B cell (primary cell): ENCODE results near the gene SUMO2. TPM values are rescaled to one million over a fixed set of nuclear protein-coding genes. Genes with fewer than 3 reads are reported as not detected.

Source experiments
- ATAC-seq: fragments of 200-7000 bp; cut with Tn5 transposase; one replicate; pipeline ENCODE4 v1.10.0; 2021; ENCODE audit warnings: low read depth, mild to moderate bottlenecking, moderate number of reproducible peaks, moderate library complexity
- CTCF ChIA-PET: fragments of 350-600 bp; sonication (Branson Sonifier 250); formaldehyde crosslinking; loops from one replicate; lab custom pipeline; 2021; ENCODE audit warnings: antibody characterized with exemption, inconsistent platforms; lab: Charles Lee
- POLR2A ChIA-PET: fragments of 350-600 bp; sonication (Branson Sonifier 250); formaldehyde crosslinking; loops from one replicate; lab custom pipeline; 2021; ENCODE audit warnings: antibody characterized with exemption; lab: Charles Lee
- DNase-seq: peaks from one replicate; pipeline ENCODE4 v3.0.0; 2013
- H2AFZ ChIP-seq: 2 replicates; pipeline ENCODE4 v1.6.1; 2012; ENCODE audit warnings: mild to moderate bottlenecking, low read depth, low read length; ENCODE audit not compliant: insufficient read depth, poor library complexity, severe bottlenecking
- H3K27ac ChIP-seq, 2 donors: 1 replicate in 1 of 2; 2 replicates in 1 of 2; pipeline ENCODE4 v1.5.1; 2012 to 2013; ENCODE audit warnings: low read length in 2 of 2, mild to moderate bottlenecking in 2 of 2, moderate library complexity in 1 of 2
- H3K27me3 ChIP-seq, 4 experiments: fragments of 200-600 bp in 1 of 4; sonication (generic) in 1 of 4; replicated peaks in 1 of 4; 1 replicate in 2 of 4; 2 replicates in 2 of 4; pipeline versions ENCODE4 v1.6.1 to v1.7.0; 2013 to 2016; ENCODE audit warnings: low read length in 3 of 4, mild to moderate bottlenecking in 2 of 4, mixed read lengths in 1 of 4, moderate library complexity in 1 of 4; ENCODE audit not compliant: insufficient read depth in 4 of 4, control insufficient read depth in 3 of 4; ENCODE audit errors: control extremely low read depth in 1 of 4
- H3K36me3 ChIP-seq, 2 experiments: replicated peaks in 1 of 2; 1 replicate in 1 of 2; 2 replicates in 1 of 2; pipeline versions ENCODE4 v1.6.1 to v1.7.1; 2013; ENCODE audit warnings: low read length in 1 of 2; ENCODE audit not compliant: insufficient read depth in 2 of 2, control insufficient read depth in 1 of 2; ENCODE audit errors: control extremely low read depth in 1 of 2, extremely low read depth in 1 of 2
- H3K4me1 ChIP-seq, 2 donors: fragments of 200-600 bp in 1 of 2; sonication (generic) in 1 of 2; 1 replicate in 1 of 2; 2 replicates in 1 of 2; pipeline versions ENCODE4 v1.5.1 to v1.6.1; 2013 to 2017; ENCODE audit warnings: low read length in 2 of 2; ENCODE audit not compliant: control insufficient read depth in 2 of 2, insufficient read depth in 2 of 2
- H3K4me2 ChIP-seq: replicated peaks from 2 replicates; pipeline ENCODE3; 2012; ENCODE audit warnings: mild to moderate bottlenecking, low read depth, low read length; ENCODE audit not compliant: poor library complexity, severe bottlenecking
- H3K4me3 ChIP-seq, 5 experiments: fragments of 200-600 bp in 1 of 5; sonication (generic) in 1 of 5; 1 replicate in 3 of 5; 2 replicates in 2 of 5; pipeline versions ENCODE4 v1.5.1 to v1.7.0; 2011 to 2016; ENCODE audit warnings: low read length in 4 of 5, mild to moderate bottlenecking in 4 of 5, low read depth in 2 of 5, control low read depth in 1 of 5, moderate library complexity in 1 of 5; ENCODE audit not compliant: insufficient read depth in 1 of 5; ENCODE audit errors: control extremely low read depth in 1 of 5, extremely low read depth in 1 of 5
- H3K79me2 ChIP-seq: fragments of 200-600 bp; sonication (generic); one replicate; pipeline ENCODE4 v1.6.0; 2016; ENCODE audit warnings: low read length; ENCODE audit not compliant: control insufficient read depth, insufficient read depth
- H3K9ac ChIP-seq: fragments of 200-600 bp; sonication (generic); 2 replicates; pipeline ENCODE4 v1.6.1; 2017; ENCODE audit warnings: mild to moderate bottlenecking, low read length, moderate library complexity
- H3K9me3 ChIP-seq, 3 donors: one replicate each; pipeline versions ENCODE4 v1.6.1 to v1.7.1; 2013; ENCODE audit warnings: low read length in 2 of 3; ENCODE audit not compliant: control insufficient read depth in 2 of 3, insufficient read depth in 1 of 3; ENCODE audit errors: control extremely low read depth in 1 of 3
- H4K20me1 ChIP-seq: 2 replicates; pipeline ENCODE4 v1.6.0; 2012; ENCODE audit warnings: mild to moderate bottlenecking, low read length; ENCODE audit not compliant: insufficient read depth, control insufficient read depth, poor library complexity, severe bottlenecking
- H3K27ac Mint-ChIP-seq: one replicate; pipeline ENCODE4 v1.8.0; 2021; ENCODE audit warnings: mixed read lengths
- H3K27me3 Mint-ChIP-seq: one replicate; pipeline ENCODE4 v1.8.0; 2021; ENCODE audit warnings: mixed read lengths
- H3K4me1 Mint-ChIP-seq: one replicate; pipeline ENCODE4 v1.8.0; 2021; ENCODE audit warnings: mixed read lengths
- H3K4me3 Mint-ChIP-seq: one replicate; pipeline ENCODE4 v1.8.0; 2021; ENCODE audit warnings: mixed read lengths
- H3K9me3 Mint-ChIP-seq: one replicate; pipeline ENCODE4 v1.8.0; 2022; ENCODE audit warnings: mixed read lengths; ENCODE audit not compliant: insufficient read depth
- CTCF ChIP-seq: fragments of 200-600 bp; IDR thresholded peaks from one replicate; pipeline ENCODE4 v1.8.0; 2022; ENCODE audit warnings: antibody characterized with exemption, mild to moderate bottlenecking
- EZH2 ChIP-seq: IDR thresholded peaks from 2 replicates; pipeline ENCODE4 v1.6.1; 2012; ENCODE audit warnings: borderline replicate concordance, low read depth, mild to moderate bottlenecking, moderate library complexity, low read length; ENCODE audit not compliant: insufficient read depth, poor library complexity, severe bottlenecking
- WGBS: methylation state at CpG from one replicate; pipeline ENCODE4 v1.1.5; 2013; ENCODE audit warnings: missing lambda C conversion rate; ENCODE audit not compliant: insufficient coverage; 5-methylcytosine and 5-hydroxymethylcytosine counted together
- intact Hi-C: fragments of 100-400 bp; cut with micrococcal nuclease; formaldehyde crosslinking; loops from one replicate; pipeline ENCODE4 v1.10.0; 2022
- polyA minus RNA-seq: library from RNA; depleted of rRNA, polyadenylated mRNA; stranded (reverse); fragments of >200 nt; gene quantifications from 2 replicates; pipeline ENCODE4 v1.2.3, GENCODE V29; 2012
- polyA plus RNA-seq: library from polyadenylated mRNA; depleted of rRNA; stranded (reverse); fragments of >200 nt; gene quantifications from 2 replicates; pipeline ENCODE4 v1.2.3, GENCODE V29; 2012
- total RNA-seq, 2 donors: library from RNA; stranded (reverse); fragments of 120-200 nt in 1 of 2; gene quantifications; 1 replicate in 1 of 2; 2 replicates in 1 of 2; pipeline versions ENCODE4 v1.2.3 to v1.2.4, GENCODE V29; 2013 to 2022

Gene SUMO2
- total RNA-seq, result 229 and 234 TPM in 2 replicates
- 247 TPM for total RNA-seq (2013)
- 35.1 and 54.7 TPM in 2 replicates for polyA plus RNA-seq
- 27.5 and 46.4 TPM in 2 replicates for polyA minus RNA-seq

GRCh38 chr17:75182569-75183436 lies at the start of gene SUMO2:
SUMO2 (minus strand) TSS chr17:75182959; CDS start chr17:75182834, 125 bp downstream.
- Histone ChIP-seq H3K4me1 (peaks cover 15 to 21% of the 10 kb centered on the region in 2 donors), H3K9me3 (no peaks in the 10 kb centered on the region), H3K27ac (peak within 1 kb of the TSS; percentile 94 to 96), H3K4me3 (peak within 1 kb of the TSS; percentile 80 to 93 (median 87)), H3K27me3 (no peaks in the 10 kb centered on the region), H3K4me2 (peak within 1 kb of the TSS; percentile 95), H3K36me3 (peaks cover 2 to 18% of the 10 kb centered on the region in 2 experiments), H3K79me2 (peaks cover 43% of the 10 kb centered on the region), H4K20me1 (peaks cover 13% of the 10 kb centered on the region), H3K9ac (peak within 1 kb of the TSS; percentile 95), H2AFZ (peak within 1 kb of the TSS; percentile 96)
- TF ChIP-seq CTCF (no peak), EZH2 (no peak)
- H3K27me3 Mint-ChIP-seq, result no peaks in the 10 kb centered on the region
- ChIA-PET POLR2A (interaction anchor here (0.5 to 1.3 kb wide), 5 partner anchors 22 to 136 kb away, joined by 3 to 7 read pairs (median 4); partner anchors contain the start of genes ATP5PD, KCTD2, NT5C and SLC25A19), CTCF (interaction anchor here (0.6 to 3.4 kb wide), 8 partner anchors 11 to 225 kb away, joined by 3 to 19 read pairs (median 6); partner anchors contain the start of gene NT5C)
- no peaks in the 10 kb centered on the region for H3K9me3 Mint-ChIP-seq
- H3K4me3 Mint-ChIP-seq, result peak within 1 kb of the TSS; percentile 90
- peaks cover 26% of the 10 kb centered on the region for H3K4me1 Mint-ChIP-seq
- ATAC-seq (peak; percentile 82), DNase-seq (peak; percentile 99)
- 1% methylated on average over 79 of the region's 92 CpGs for WGBS
- peak within 1 kb of the TSS; percentile 99 for H3K27ac Mint-ChIP-seq
- intact Hi-C loops, result loop anchor here (1.0 to 5.0 kb wide), 8 partner anchors 18 to 1084 kb away; partner anchors contain the start of genes ATP5PD, GGA3, KCTD2 and MIF4GD
